HepG2 (cell line): Measurements from ENCODE around the gene SIRT7. TPM values are rescaled to one million over a fixed set of nuclear protein-coding genes. Genes with fewer than 3 reads are reported as not detected.
A peak's percentile ranks its signal among the peaks of the same experiment; 100 is the strongest.

Experiments used
- CEBPZ ChIP-seq: IDR thresholded peaks from 2 replicates; pipeline ENCODE4 v1.6.1; 2012; ENCODE audit warnings: low read length, improper control_type of control experiment
- DMAP1 ChIP-seq: IDR thresholded peaks from 2 replicates; pipeline ENCODE4 v1.6.1; 2016
- E2F5 ChIP-seq: sonication (generic); formaldehyde crosslinking; conservative IDR thresholded peaks from 2 replicates; pipeline ENCODE4 v1.4.0; 2020; ENCODE audit warnings: missing genetic modification reagents
- IRF1 ChIP-seq: sonication (generic); formaldehyde crosslinking; IDR thresholded peaks from 2 replicates; pipeline ENCODE4 v1.4.0; 2020; ENCODE audit warnings: low read depth, mild to moderate bottlenecking, missing genetic modification reagents
- LBX2 ChIP-seq: sonication (generic); formaldehyde crosslinking; IDR thresholded peaks from 2 replicates; pipeline ENCODE4 v1.5.0; 2020; ENCODE audit warnings: missing genetic modification reagents, mild to moderate bottlenecking, borderline replicate concordance
- MZF1 ChIP-seq: sonication (generic); formaldehyde crosslinking; IDR thresholded peaks from 2 replicates; pipeline ENCODE4 v1.8.1; 2023; ENCODE audit warnings: mild to moderate bottlenecking, missing genetic modification reagents, borderline replicate concordance
- PRDM15 ChIP-seq: sonication (generic); formaldehyde crosslinking; IDR thresholded peaks from 2 replicates; pipeline ENCODE4 v1.4.0; 2020; ENCODE audit warnings: missing genetic modification reagents
- YY1 ChIP-seq: IDR thresholded peaks from 2 replicates; pipeline ENCODE4 v1.6.1; 2011; ENCODE audit warnings: low read length, low read depth, moderate library complexity, mild to moderate bottlenecking; ENCODE audit not compliant: insufficient read depth, insufficient replicate concordance
- ZBTB25 ChIP-seq: IDR thresholded peaks from 2 replicates; pipeline ENCODE4 v1.6.1; 2018; ENCODE audit warnings: missing genetic modification reagents
- ZNF784 ChIP-seq: sonication (generic); formaldehyde crosslinking; IDR thresholded peaks from 2 replicates; pipeline ENCODE4 v1.5.1; 2020; ENCODE audit warnings: missing genetic modification reagents, mild to moderate bottlenecking, borderline replicate concordance
- polyA plus RNA-seq, 8 experiments: library from polyadenylated mRNA; depleted of rRNA in 3 of 8; stranded (reverse) in 7 of 8; unstranded in 1 of 8; fragments of >200 nt; fragmentation: Illumina TruSeq in 4 of 8; extraction: Trizol in 4 of 8; gene quantifications; 2 replicates each; pipeline versions ENCODE4 v1.2.1 to v1.2.3, GENCODE V29; 2011 to 2016; ENCODE audit warnings: low read depth in 4 of 8, missing spikeins in 1 of 8, mixed read lengths in 1 of 8; ENCODE audit not compliant: insufficient read depth in 1 of 8
- total RNA-seq, 5 experiments: library from RNA; depleted of rRNA; stranded (reverse); fragments of >200 nt; fragmentation: Illumina TruSeq; extraction: Trizol; gene quantifications; 2 replicates each; pipeline ENCODE4 v1.2.3, GENCODE V29; 2016; ENCODE audit warnings: low read depth in 1 of 5

The SIRT7 gene
- total and polyA plus RNA-seq, 2 of the 13 experiments (the other 11 are each of a cell fraction or from before 2014, with no cell fraction given), result 8.3 to 24.8 TPM

- TF ChIP-seq LBX2 (CRISPR knock-in tag) (no peak), YY1 (no peak), PRDM15 (CRISPR knock-in tag) (no peak), IRF1 (no peak), ZNF784 (CRISPR knock-in tag) (no peak), ZBTB25 (CRISPR knock-in tag) (no peak), DMAP1 (CRISPR knock-in tag) (peak; percentile 1; the same call in 1 of the 2 replicates), E2F5 (CRISPR knock-in tag) (no peak), CEBPZ (no peak), MZF1 (CRISPR knock-in tag) (0 out of 2 replicates have a peak, but pooled peaks have one; percentile 94)
Observed at GRCh38 chr17:81890447-81891302, 27.3 kb downstream of the SIRT7 start (continued).
